ENCODE measurements around the gene PPIB.

GRCh38 chr15:64127521-64128270, 35.1 kb downstream of the PPIB start:
- TF ChIP-seq POLR2AphosphoS5 (IDR thresholded peaks at IDR 0.05; ENCODE audit: low read depth, low read length) (no peak), POLR2A (IDR thresholded peaks at IDR 0.05; ENCODE audit: low read depth, low read length) (no peak)

All from GM12891 (cell line).